ENCODE data around the gene FRMD5. TPM values are rescaled to one million over a fixed set of nuclear protein-coding genes. Genes with fewer than 3 reads are reported as not detected.

FRMD5 gene
- polyA plus RNA-seq, 1 donor from 2014 or later, result 25.8 TPM

GRCh38 chr15:43920815-43921214 is 274.3 kb downstream of the FRMD5 start:
- Histone ChIP-seq H4K20me1 (ENCODE audit: insufficient read depth) (no peaks in the 10 kb centered on the region), H3K9me2 (ENCODE audit: insufficient read depth, low read length) (no peaks in the 10 kb centered on the region), H3F3A (ENCODE audit: insufficient read depth, low read length, poor library complexity, severe bottlenecking) (no peaks in the 10 kb centered on the region), H3K27me3 (ENCODE audit: insufficient read depth, low read depth, low read length) (no peaks in the 10 kb centered on the region), H3K4me2 (ENCODE audit: low read length) (no peak overlapping the region), H2AFZ (ENCODE audit: low read depth, low read length) (no peak overlapping the region), H3K9ac (ENCODE audit: low read length) (no peak overlapping the region), H3K27ac (ENCODE audit: low read length) (no peak overlapping the region), H3K4me3 (ENCODE audit: low read length) (no peak overlapping the region), H3K9me3 (ENCODE audit: low read length) (no peaks in the 10 kb centered on the region), H3K79me2 (replicated peaks; ENCODE audit: insufficient read depth, low read length) (no peaks in the 10 kb centered on the region), H3K36me3 (ENCODE audit: insufficient read depth, low read length) (peaks cover 4% of the 10 kb centered on the region)
- no peak for TF ChIP-seq TAF1 (IDR thresholded peaks at IDR 0.05; ENCODE audit: low read depth)

GRCh38 chr15:43920254-43920600 is 274.8 kb downstream of the FRMD5 start:
- Histone ChIP-seq H3K27ac (ENCODE audit: low read length) (no peak overlapping the region), H3K4me2 (ENCODE audit: low read length) (no peak overlapping the region), H3K36me3 (ENCODE audit: insufficient read depth, low read length) (peaks cover 4% of the 10 kb centered on the region)

More at GRCh38 chr15:43920254-43920600, 274.8 kb downstream of the FRMD5 start:
- Histone ChIP-seq H3F3A (ENCODE audit: insufficient read depth, low read length, poor library complexity, severe bottlenecking) (no peaks in the 10 kb centered on the region), H3K27me3 (ENCODE audit: insufficient read depth, low read depth, low read length) (no peaks in the 10 kb centered on the region), H3K79me2 (replicated peaks; ENCODE audit: insufficient read depth, low read length) (no peaks in the 10 kb centered on the region), H3K9me3 (ENCODE audit: low read length) (no peaks in the 10 kb centered on the region), H2AFZ (ENCODE audit: low read depth, low read length) (no peak overlapping the region), H3K9ac (ENCODE audit: low read length) (no peak overlapping the region), H3K9me2 (ENCODE audit: insufficient read depth, low read length) (no peaks in the 10 kb centered on the region), H3K4me3 (ENCODE audit: low read length) (no peak overlapping the region), H4K20me1 (ENCODE audit: insufficient read depth) (no peaks in the 10 kb centered on the region)
- TF ChIP-seq RAD21 (conservative IDR thresholded peaks at IDR 0.05) (no peak), EZH2 (IDR thresholded peaks at IDR 0.05; ENCODE audit: borderline replicate concordance, insufficient read depth, low read length, poor library complexity, severe bottlenecking) (no peak), CTCF (IDR thresholded peaks at IDR 0.05; ENCODE audit: poor library complexity, severe bottlenecking) (no peak), EP300 (conservative IDR thresholded peaks at IDR 0.05; ENCODE audit: poor library complexity, severe bottlenecking) (no peak), REST (IDR thresholded peaks at IDR 0.05; ENCODE audit: borderline replicate concordance) (no peak), SMC3 (conservative IDR thresholded peaks at IDR 0.05; ENCODE audit: poor library complexity) (no peak), TAF1 (IDR thresholded peaks at IDR 0.05; ENCODE audit: low read depth) (no peak), MXI1 (conservative IDR thresholded peaks at IDR 0.05; ENCODE audit: poor library complexity, severe bottlenecking) (no peak), POLR2AphosphoS5 (IDR thresholded peaks at IDR 0.05) (no peak)

Measured in neural cell (in vitro differentiated cells).